GM06990 (cell line): Measurements from ENCODE around the gene ATP13A5.

ENCODE experiments used
- DNase-seq: peaks from one replicate; pipeline ENCODE4 v3.0.0-alpha.2; 2011; ENCODE audit not compliant: insufficient read length; ENCODE audit errors: extremely low read depth
- H3K27me3 ChIP-seq: replicated peaks from 2 replicates; pipeline ENCODE4 v1.6.0; 2011; ENCODE audit warnings: low read length; ENCODE audit not compliant: control insufficient read depth, insufficient read depth
- H3K36me3 ChIP-seq: 2 replicates; pipeline ENCODE4 v1.5.1; 2011; ENCODE audit warnings: low read length; ENCODE audit not compliant: control insufficient read depth, insufficient read depth
- H3K4me3 ChIP-seq: replicated peaks from 2 replicates; pipeline ENCODE4 v1.5.1; 2011; ENCODE audit warnings: low read depth, mild to moderate bottlenecking, control low read depth, low read length
- TF ChIP-seq, protein P1 (sequence below): IDR thresholded peaks from 2 replicates; pipeline ENCODE4 v1.5.1; 2011; ENCODE audit warnings: low read length, control low read depth, mild to moderate bottlenecking, inconsistent platforms; ENCODE audit not compliant: insufficient read depth, poor library complexity, severe bottlenecking

ATP13A5 gene

GRCh38 chr3:193346259-193346658, 32.3 kb downstream of the ATP13A5 start:
- TF ChIP-seq, protein P1, sequence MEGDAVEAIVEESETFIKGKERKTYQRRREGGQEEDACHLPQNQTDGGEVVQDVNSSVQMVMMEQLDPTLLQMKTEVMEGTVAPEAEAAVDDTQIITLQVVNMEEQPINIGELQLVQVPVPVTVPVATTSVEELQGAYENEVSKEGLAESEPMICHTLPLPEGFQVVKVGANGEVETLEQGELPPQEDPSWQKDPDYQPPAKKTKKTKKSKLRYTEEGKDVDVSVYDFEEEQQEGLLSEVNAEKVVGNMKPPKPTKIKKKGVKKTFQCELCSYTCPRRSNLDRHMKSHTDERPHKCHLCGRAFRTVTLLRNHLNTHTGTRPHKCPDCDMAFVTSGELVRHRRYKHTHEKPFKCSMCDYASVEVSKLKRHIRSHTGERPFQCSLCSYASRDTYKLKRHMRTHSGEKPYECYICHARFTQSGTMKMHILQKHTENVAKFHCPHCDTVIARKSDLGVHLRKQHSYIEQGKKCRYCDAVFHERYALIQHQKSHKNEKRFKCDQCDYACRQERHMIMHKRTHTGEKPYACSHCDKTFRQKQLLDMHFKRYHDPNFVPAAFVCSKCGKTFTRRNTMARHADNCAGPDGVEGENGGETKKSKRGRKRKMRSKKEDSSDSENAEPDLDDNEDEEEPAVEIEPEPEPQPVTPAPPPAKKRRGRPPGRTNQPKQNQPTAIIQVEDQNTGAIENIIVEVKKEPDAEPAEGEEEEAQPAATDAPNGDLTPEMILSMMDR = no peak
- Histone ChIP-seq H3K4me3 (no peak overlapping the region), H3K27me3 (no peaks in the 10 kb centered on the region; the same call in 1 of the 2 replicates), H3K36me3 (no peaks in the 10 kb centered on the region)
- DNase-seq = no peak

DNA sequence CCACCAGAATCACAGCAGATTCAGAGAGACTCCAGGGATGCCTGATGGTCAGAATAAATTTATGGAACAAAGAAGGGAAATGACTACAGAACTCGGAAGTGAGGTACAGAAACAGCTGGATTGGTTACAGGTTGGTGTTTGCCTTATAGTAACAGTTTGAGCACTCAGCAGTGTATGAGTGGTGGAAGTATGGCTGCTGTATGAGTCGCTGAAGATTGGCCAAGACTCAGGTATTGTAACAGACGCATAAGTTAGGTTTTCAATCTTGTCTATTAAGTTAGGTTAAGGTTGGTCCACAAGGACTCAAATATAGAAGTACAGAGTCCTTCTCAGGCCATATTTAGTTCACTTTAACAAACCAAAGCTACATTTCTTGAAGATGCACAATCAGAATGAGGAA, 33.1 kb downstream of the ATP13A5 start:
- Histone ChIP-seq H3K27me3 (no peaks in the 10 kb centered on the region; the same call in 1 of the 2 replicates), H3K36me3 (no peaks in the 10 kb centered on the region), H3K4me3 (no peak overlapping the region)
- TF ChIP-seq, protein P1 = no peak
- DNase-seq = no peak

GRCh38 chr3:193344486-193344885, 34.1 kb downstream of the ATP13A5 start:
- H3K4me3 ChIP-seq = no peak overlapping the region
- no peak for DNase-seq
- no peaks in the 10 kb centered on the region for H3K36me3 ChIP-seq
- H3K27me3 ChIP-seq = no peaks in the 10 kb centered on the region; the same call in 1 of the 2 replicates
- TF ChIP-seq, protein P1 = no peak

DNA sequence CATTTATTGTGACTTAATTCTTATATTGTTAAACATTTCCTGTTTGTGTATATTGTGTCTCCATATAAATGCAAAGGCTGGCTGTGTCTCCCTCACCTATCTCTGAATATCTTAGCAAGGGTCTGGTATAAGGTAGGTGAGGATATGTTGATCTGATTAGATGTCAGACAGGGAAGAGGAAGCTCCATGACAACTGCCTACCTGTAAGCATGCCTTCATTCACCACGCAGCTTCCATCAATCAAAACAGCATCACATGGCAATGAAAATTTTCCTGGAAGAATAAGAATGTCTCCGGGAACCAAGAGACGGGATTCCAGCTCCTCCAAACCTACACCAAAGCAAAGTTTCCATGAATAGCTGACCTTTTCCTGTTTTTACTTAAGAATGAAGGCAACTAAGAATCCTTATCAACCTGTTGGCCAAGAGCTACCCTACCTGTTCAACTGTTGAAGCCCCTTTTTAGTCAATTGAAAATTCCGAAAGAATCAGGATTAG, 34.8 kb downstream of the ATP13A5 start:
- no peak for DNase-seq
- Histone ChIP-seq H3K36me3 (no peaks in the 10 kb centered on the region), H3K4me3 (no peak overlapping the region), H3K27me3 (no peaks in the 10 kb centered on the region; the same call in 1 of the 2 replicates)
- TF ChIP-seq, protein P1 = no peak

DNA sequence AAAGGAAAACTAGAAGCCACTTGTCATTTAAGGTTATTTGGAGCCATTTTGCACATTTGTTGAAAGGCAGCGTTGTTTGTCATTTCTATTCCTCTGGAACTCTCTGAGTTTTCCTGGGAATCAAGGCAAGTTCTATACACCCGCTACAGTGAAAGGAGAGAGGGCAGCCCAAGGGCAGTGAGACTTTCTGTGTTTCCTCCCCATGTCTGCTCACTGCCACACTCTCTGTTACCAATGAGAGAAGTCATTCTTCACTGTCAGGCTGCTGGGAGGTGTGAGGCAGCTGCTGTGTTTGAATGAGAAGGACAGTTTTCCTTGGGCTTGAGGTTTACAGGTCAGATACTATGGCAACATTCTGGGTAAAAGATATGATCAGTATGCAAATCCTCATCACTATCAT, 36.0 kb downstream of the ATP13A5 start:
- Histone ChIP-seq H3K27me3 (no peaks in the 10 kb centered on the region; the same call in 1 of the 2 replicates), H3K4me3 (no peak overlapping the region), H3K36me3 (no peaks in the 10 kb centered on the region)
- TF ChIP-seq, protein P1 = no peak
- no peak for DNase-seq

DNA sequence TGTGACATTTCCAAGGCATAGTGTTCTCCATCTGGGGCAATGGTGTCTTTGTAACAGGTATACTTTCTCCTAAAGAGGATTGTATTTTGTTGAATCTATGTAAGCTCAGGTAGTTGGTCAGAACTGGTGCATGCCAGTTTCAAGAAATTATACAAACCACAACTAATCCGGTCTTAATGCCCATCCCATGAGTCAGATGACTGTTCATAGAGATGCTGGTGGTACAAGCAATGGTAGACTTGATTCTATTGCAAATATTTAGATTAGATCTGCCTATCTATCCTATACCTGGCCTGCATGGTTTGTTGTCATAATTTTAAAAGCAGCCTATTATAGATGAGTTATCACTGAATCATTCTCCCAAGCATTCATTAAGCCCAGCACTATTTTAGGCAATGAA, 43.5 kb downstream of the ATP13A5 start:
- Histone ChIP-seq H3K36me3 (no peaks in the 10 kb centered on the region), H3K27me3 (no peaks in the 10 kb centered on the region), H3K4me3 (no peak overlapping the region)
- DNase-seq = no peak
- TF ChIP-seq, protein P1 = no peak
